GM12892 (cell line): ENCODE measurements around the gene SPEM2.

Experiments
- DNase-seq: peaks from one replicate; pipeline ENCODE4 v3.0.0; 2011; ENCODE audit not compliant: insufficient read length
- FAIRE-seq: peaks from 2 replicates; lab custom pipeline; 2011; peaks lifted over from hg19 to GRCh38; lab: Jason Lieb, UNC
- POLR2A ChIP-seq: IDR thresholded peaks from 2 replicates; pipeline ENCODE4 v1.6.1; 2011; ENCODE audit warnings: low read depth, low read length, control low read depth
- POLR2AphosphoS5 ChIP-seq: IDR thresholded peaks from 2 replicates; pipeline ENCODE4 v1.6.1; 2011; ENCODE audit warnings: low read depth, low read length, control low read depth
- TAF1 ChIP-seq: IDR thresholded peaks from 2 replicates; pipeline ENCODE4 v1.6.1; 2011; ENCODE audit warnings: low read depth, mild to moderate bottlenecking, control low read depth, low read length, borderline replicate concordance

Gene SPEM2

GRCh38 chr17:7414837-7415236 lies 10.6 kb upstream of the SPEM2 start:
- no peak for TF ChIP-seq POLR2AphosphoS5
- no peak for TF ChIP-seq TAF1
- no peak for TF ChIP-seq POLR2A
- FAIRE-seq (no peak), DNase-seq (no peak)

- DNase-seq, result no peak
- TF ChIP-seq POLR2AphosphoS5, result no peak
- no peak for TF ChIP-seq POLR2A
- no peak for TF ChIP-seq TAF1
- FAIRE-seq, result no peak
Observed at GRCh38 chr17:7415784-7416183, 9.6 kb upstream of the SPEM2 start.

GRCh38 chr17:7416323-7416722 lies 9.1 kb upstream of the SPEM2 start:
- TF ChIP-seq POLR2AphosphoS5, result no peak
- TF ChIP-seq TAF1, result no peak
- no peak for TF ChIP-seq POLR2A
- DNase-seq, result no peak
- FAIRE-seq, result no peak

- FAIRE-seq (no peak), DNase-seq (no peak)
- no peak for TF ChIP-seq TAF1
- TF ChIP-seq POLR2A, result no peak
- no peak for TF ChIP-seq POLR2AphosphoS5
Observed at GRCh38 chr17:7417056-7417655, 8.3 kb upstream of the SPEM2 start.

GRCh38 chr17:7418472-7419152 lies 6.8 kb upstream of the SPEM2 start:
- TF ChIP-seq TAF1, result no peak
- TF ChIP-seq POLR2AphosphoS5, result no peak
- TF ChIP-seq POLR2A, result no peak
- DNase-seq, result no peak
- FAIRE-seq, result no peak

- TF ChIP-seq POLR2A (no peak), TAF1 (no peak), POLR2AphosphoS5 (no peak)
- no peak for DNase-seq
- FAIRE-seq, result no peak
Observed at GRCh38 chr17:7419819-7420610, 5.4 kb upstream of the SPEM2 start, which contains the start of gene SPEM1. Gene SPEM1, plus strand, starts transcription at chr17:7420324. Its CDS starts 61 bp downstream, at chr17:7420385.

- FAIRE-seq (no peak), DNase-seq (no peak)
- TF ChIP-seq TAF1 (no peak), POLR2A (no peak), POLR2AphosphoS5 (no peak)
Observed at GRCh38 chr17:7421186-7421585, 4.2 kb upstream of the SPEM2 start.

GRCh38 chr17:7423679-7424078 lies 1.7 kb upstream of the SPEM2 start:
- peak; percentile 30 for FAIRE-seq
- no peak for DNase-seq
- TF ChIP-seq POLR2AphosphoS5 (no peak), TAF1 (no peak)

GRCh38 chr17:7425756-7426155 lies 340 bp downstream of the SPEM2 start:
- FAIRE-seq (no peak), DNase-seq (no peak)
- TF ChIP-seq POLR2A (no peak), POLR2AphosphoS5 (no peak), TAF1 (no peak)

- DNase-seq (no peak), FAIRE-seq (no peak)
- TF ChIP-seq POLR2A, result no peak
- no peak for TF ChIP-seq POLR2AphosphoS5
- TF ChIP-seq TAF1, result no peak
Observed at GRCh38 chr17:7426203-7426863, 917 bp downstream of the SPEM2 start.

GRCh38 chr17:7426896-7427489 lies 1.6 kb downstream of the SPEM2 start:
- FAIRE-seq (no peak), DNase-seq (no peak)
- TF ChIP-seq TAF1 (no peak), POLR2AphosphoS5 (no peak), POLR2A (no peak)
